ENCODE measurements around the gene DSCAM. TPM values are rescaled to one million over a fixed set of nuclear protein-coding genes. Genes with fewer than 3 reads are reported as not detected.
"Not testable (repeated sequence)": the region's sequence is repeated elsewhere in the genome, so short reads cannot be mapped to it uniquely, and the experiment has no call there.

Gene DSCAM
- total RNA-seq, 1 donor from 2014 or later: not detected

DNA sequence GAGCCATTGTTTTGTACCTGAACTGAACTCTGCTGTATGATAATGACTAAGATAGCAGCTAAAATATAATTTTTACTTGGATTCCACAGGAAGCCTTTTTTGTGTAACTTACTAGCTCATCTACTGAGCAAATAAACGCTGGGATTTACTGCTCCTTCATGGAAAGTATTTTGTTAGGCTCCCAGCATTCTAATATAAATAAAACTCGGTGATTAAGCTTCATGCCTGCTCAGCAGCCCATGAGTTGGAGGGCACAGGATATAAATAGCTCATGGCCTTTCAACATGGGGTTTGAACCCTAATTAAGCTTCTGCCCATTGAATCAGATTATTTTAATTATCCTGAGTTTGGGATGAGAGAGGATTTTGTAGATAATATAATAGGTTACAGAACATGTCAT lies 799.7 kb downstream of the DSCAM start:
- Histone ChIP-seq H3K4me1 (peaks cover 0 to 32% of the 10 kb centered on the region in 2 donors), H3K4me3 (no peak overlapping the region), H3K36me3 (no peaks in the 10 kb centered on the region), H3K27me3 (no peaks in the 10 kb centered on the region), H3K9me3 (no peaks in the 10 kb centered on the region), H3K27ac (peak overlapping the region; percentile 84 to 85)
- intact Hi-C loops (cut with DNase I): loop anchor here (10.0 kb wide), 2 partner anchors 152 to 182 kb away; partner anchors contain the start of gene PCP4
- DNase-seq (ENCODE audit: low spot score in 2 of 2): no peak
- TF ChIP-seq, protein P1, sequence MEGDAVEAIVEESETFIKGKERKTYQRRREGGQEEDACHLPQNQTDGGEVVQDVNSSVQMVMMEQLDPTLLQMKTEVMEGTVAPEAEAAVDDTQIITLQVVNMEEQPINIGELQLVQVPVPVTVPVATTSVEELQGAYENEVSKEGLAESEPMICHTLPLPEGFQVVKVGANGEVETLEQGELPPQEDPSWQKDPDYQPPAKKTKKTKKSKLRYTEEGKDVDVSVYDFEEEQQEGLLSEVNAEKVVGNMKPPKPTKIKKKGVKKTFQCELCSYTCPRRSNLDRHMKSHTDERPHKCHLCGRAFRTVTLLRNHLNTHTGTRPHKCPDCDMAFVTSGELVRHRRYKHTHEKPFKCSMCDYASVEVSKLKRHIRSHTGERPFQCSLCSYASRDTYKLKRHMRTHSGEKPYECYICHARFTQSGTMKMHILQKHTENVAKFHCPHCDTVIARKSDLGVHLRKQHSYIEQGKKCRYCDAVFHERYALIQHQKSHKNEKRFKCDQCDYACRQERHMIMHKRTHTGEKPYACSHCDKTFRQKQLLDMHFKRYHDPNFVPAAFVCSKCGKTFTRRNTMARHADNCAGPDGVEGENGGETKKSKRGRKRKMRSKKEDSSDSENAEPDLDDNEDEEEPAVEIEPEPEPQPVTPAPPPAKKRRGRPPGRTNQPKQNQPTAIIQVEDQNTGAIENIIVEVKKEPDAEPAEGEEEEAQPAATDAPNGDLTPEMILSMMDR (IDR thresholded peaks at IDR 0.05): no peak

GRCh38 chr21:40043866-40044265 lies 803.1 kb downstream of the DSCAM start:
- Histone ChIP-seq H3K27ac (no peak overlapping the region), H3K4me1 (peaks cover 0 to 15% of the 10 kb centered on the region in 2 donors), H3K36me3 (no peaks in the 10 kb centered on the region), H3K4me3 (no peak overlapping the region), H3K9me3 (no peaks in the 10 kb centered on the region), H3K27me3 (no peaks in the 10 kb centered on the region)
- TF ChIP-seq, protein P1 (IDR thresholded peaks at IDR 0.05): no peak
- no peak for DNase-seq (ENCODE audit: low spot score in 2 of 2)
- intact Hi-C loops (cut with DNase I): loop anchor here (10.0 kb wide), 2 partner anchors 149 to 179 kb away; partner anchors contain the start of gene PCP4

DNA sequence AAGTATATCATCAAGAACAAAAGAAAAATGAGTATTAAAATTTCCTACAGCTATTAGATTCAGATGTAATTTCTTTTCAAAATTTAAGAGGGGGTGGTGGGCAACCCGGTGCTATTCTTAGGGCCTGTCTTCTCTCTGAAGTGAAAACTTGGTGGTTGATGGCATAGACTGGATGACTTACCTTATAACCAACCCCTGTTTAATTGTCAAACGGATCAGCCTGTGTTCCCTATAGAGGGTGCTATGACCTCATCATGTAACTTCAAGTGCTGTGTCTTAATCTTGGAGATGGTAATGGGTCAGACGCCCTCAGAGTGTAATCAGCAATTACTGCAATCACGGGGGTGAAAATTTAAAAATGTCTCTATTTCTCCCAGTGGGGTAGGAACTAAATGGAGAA lies 803.5 kb downstream of the DSCAM start:
- H3K36me3 ChIP-seq: no peaks in the 10 kb centered on the region
- intact Hi-C loops (cut with DNase I): loop anchor here (10.0 kb wide), 2 partner anchors 149 to 179 kb away; partner anchors contain the start of gene PCP4
- no peak overlapping the region for H3K27ac ChIP-seq
- DNase-seq (ENCODE audit: low spot score in 2 of 2): no peak
- H3K9me3 ChIP-seq: no peaks in the 10 kb centered on the region
- TF ChIP-seq, protein P1 (IDR thresholded peaks at IDR 0.05): no peak
- no peak overlapping the region for H3K4me3 ChIP-seq
- H3K27me3 ChIP-seq: no peaks in the 10 kb centered on the region
- H3K4me1 ChIP-seq: peaks cover 0 to 11% of the 10 kb centered on the region in 2 donors

- TF ChIP-seq, protein P1 (IDR thresholded peaks at IDR 0.05): no peak
- no peak for DNase-seq (ENCODE audit: low spot score in 2 of 2)
- intact Hi-C loops (cut with DNase I): loop anchor here (10.0 kb wide), 2 partner anchors 147 to 177 kb away; partner anchors contain the start of gene PCP4
- Histone ChIP-seq H3K4me3 (no peak overlapping the region), H3K36me3 (no peaks in the 10 kb centered on the region), H3K4me1 (no peaks in the 10 kb centered on the region), H3K9me3 (no peaks in the 10 kb centered on the region), H3K27me3 (no peaks in the 10 kb centered on the region), H3K27ac (no peak overlapping the region)
Observed at GRCh38 chr21:40041446-40041845, 805.5 kb downstream of the DSCAM start.

DNA sequence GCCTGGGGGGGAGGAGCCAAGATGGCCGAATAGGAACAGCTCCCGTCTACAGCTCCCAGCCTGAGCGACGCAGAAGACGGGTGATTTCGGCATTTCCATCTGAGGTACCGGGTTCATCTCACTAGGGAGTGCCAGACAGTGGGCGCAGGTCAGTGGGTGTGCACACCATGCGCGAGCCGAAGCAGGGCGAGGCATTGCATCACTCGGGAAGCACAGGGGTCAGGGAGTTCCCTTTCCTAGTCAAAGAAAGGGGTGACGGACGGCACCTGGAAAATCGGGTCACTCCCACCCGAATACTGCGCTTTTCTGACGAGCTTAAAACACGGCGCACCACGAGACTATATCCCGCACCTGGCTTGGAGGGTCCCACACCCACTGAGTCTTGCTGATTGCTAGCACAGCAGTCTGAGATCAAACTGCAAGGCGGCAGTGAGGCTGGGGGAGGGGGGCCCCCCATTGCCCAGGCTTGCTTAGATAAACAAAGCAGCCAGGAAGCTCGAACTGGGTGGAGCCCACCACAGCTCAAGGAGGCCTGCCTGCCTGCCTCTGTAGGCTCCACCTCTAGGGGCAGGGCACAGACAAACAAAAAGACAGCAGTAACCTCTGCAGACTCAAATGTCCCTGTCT lies 813.7 kb downstream of the DSCAM start:
- intact Hi-C loops (cut with DNase I); H3K27me3 ChIP-seq; H3K27ac ChIP-seq; H3K4me1 ChIP-seq; H3K4me3 ChIP-seq; H3K36me3 ChIP-seq; DNase-seq (ENCODE audit: low spot score in 2 of 2); H3K9me3 ChIP-seq: not testable (repeated sequence)

DNA sequence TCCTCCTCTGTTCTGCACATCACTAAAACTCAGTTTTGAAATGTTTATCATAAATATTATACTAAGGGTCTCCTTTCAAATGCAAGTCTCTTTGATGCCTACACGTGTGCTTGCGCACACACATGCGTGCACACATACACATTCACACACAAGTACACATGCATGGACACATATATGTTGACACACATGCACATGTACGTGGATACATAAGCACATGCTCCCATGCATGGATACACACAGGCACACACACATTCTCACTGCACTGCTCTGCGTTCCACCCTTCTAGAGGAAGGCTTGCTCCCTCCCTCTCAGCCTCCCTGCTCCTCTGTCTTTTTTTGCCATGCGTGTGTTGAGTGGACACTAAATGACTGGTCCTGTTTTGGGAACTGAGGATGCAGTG lies 817.1 kb downstream of the DSCAM start:
- no peak for DNase-seq (ENCODE audit: low spot score in 2 of 2)
- H3K27ac ChIP-seq: no peak overlapping the region
- no peaks in the 10 kb centered on the region for H3K9me3 ChIP-seq
- TF ChIP-seq, protein P1 (IDR thresholded peaks at IDR 0.05): no peak
- H3K27me3 ChIP-seq: no peaks in the 10 kb centered on the region
- H3K4me3 ChIP-seq: no peak overlapping the region
- H3K36me3 ChIP-seq: no peaks in the 10 kb centered on the region
- intact Hi-C loops (cut with DNase I): no loop called here
- no peaks in the 10 kb centered on the region for H3K4me1 ChIP-seq

- DNase-seq (ENCODE audit: low spot score in 2 of 2); intact Hi-C loops (cut with DNase I); H3K9me3 ChIP-seq; H3K4me1 ChIP-seq; H3K27ac ChIP-seq; H3K27me3 ChIP-seq; H3K36me3 ChIP-seq; H3K4me3 ChIP-seq: not testable (repeated sequence)
Observed at GRCh38 chr21:40028393-40028792, 818.6 kb downstream of the DSCAM start.
